ENCODE results near the gene RPS3. TPM values are rescaled to one million over a fixed set of nuclear protein-coding genes. Genes with fewer than 3 reads are reported as not detected.
A peak's percentile ranks its signal among the peaks of the same experiment; 100 is the strongest.

RPS3 gene
- total and polyA plus RNA-seq, 2 of the 13 experiments (the other 11 are each of a cell fraction or from before 2014, with no cell fraction given), result 2,143 to 3,616 TPM

DNA sequence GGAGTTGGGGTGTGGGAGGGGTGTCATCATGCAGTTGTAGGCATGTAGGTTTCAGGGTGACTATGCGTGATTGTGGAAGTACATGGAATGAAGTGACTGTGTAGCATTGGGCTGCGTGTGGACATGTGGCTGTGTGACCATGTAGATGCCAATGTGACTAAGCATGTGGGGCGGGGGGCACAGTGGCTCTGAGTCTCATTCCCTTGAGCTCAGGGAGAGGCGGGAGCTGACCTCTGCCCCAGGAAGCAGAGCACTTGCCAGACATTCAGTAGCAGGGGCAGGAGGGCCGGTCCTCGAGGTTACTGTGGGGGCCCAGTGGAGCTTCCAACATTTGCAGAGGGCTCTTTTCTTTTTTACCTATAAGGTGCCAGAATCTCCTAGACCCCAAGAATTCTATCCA, 34.1 kb downstream of the RPS3 start (continued):
- TF ChIP-seq, protein P1, sequence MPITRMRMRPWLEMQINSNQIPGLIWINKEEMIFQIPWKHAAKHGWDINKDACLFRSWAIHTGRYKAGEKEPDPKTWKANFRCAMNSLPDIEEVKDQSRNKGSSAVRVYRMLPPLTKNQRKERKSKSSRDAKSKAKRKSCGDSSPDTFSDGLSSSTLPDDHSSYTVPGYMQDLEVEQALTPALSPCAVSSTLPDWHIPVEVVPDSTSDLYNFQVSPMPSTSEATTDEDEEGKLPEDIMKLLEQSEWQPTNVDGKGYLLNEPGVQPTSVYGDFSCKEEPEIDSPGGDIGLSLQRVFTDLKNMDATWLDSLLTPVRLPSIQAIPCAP (CRISPR knock-in tag; IDR thresholded peaks at IDR 0.05; ENCODE audit: low read depth), result no peak
- TF ChIP-seq, protein P2, sequence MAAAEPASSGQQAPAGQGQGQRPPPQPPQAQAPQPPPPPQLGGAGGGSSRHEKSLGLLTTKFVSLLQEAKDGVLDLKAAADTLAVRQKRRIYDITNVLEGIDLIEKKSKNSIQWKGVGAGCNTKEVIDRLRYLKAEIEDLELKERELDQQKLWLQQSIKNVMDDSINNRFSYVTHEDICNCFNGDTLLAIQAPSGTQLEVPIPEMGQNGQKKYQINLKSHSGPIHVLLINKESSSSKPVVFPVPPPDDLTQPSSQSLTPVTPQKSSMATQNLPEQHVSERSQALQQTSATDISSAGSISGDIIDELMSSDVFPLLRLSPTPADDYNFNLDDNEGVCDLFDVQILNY (CRISPR knock-in tag; conservative IDR thresholded peaks at IDR 0.05), result no peak
- TF ChIP-seq ZFX (CRISPR knock-in tag; IDR thresholded peaks at IDR 0.05; ENCODE audit: low read depth) (0 out of 2 replicates have a peak, but pooled peaks have one; percentile 8), SMAD3 (CRISPR knock-in tag; IDR thresholded peaks at IDR 0.05) (no peak), ZNF430 (CRISPR knock-in tag; IDR thresholded peaks at IDR 0.05) (no peak)
- TF ChIP-seq, protein P3, sequence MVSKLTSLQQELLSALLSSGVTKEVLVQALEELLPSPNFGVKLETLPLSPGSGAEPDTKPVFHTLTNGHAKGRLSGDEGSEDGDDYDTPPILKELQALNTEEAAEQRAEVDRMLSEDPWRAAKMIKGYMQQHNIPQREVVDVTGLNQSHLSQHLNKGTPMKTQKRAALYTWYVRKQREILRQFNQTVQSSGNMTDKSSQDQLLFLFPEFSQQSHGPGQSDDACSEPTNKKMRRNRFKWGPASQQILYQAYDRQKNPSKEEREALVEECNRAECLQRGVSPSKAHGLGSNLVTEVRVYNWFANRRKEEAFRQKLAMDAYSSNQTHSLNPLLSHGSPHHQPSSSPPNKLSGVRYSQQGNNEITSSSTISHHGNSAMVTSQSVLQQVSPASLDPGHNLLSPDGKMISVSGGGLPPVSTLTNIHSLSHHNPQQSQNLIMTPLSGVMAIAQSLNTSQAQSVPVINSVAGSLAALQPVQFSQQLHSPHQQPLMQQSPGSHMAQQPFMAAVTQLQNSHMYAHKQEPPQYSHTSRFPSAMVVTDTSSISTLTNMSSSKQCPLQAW (CRISPR knock-in tag; IDR thresholded peaks at IDR 0.05), result no peak

DNA sequence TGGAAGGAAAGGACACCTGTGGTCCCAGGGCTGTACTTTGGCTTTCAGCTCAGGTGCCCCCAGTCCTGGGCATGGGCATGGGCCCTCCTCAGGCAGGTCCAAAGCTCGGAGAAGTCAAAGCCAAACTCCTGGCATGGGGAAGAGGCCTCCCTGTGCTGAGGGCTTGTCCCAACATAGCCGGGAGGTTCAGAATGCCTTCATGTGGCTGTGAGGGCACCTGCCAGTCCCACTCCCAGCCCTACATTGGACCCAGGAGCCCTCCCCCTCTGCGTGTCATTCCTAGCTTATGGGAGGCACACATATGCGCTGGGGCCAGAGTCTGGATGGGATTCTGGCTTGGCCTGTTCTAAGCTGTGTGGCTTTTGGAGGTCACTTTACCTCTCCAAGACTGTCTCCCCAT, 34.7 kb downstream of the RPS3 start:
- Histone ChIP-seq H3K9ac (ENCODE audit: insufficient read depth, low read depth, low read length) (no peak overlapping the region), H3K4me2 (ENCODE audit: low read depth, low read length) (no peak overlapping the region), H3K9me3 (ENCODE audit: low read length) (no peaks in the 10 kb centered on the region), H3K36me3 (replicated peaks in 1 of 2; ENCODE audit: control insufficient read depth in 1 of 2, insufficient read depth in 2 of 2, low read length in 2 of 2) (peaks cover 5 to 28% of the 10 kb centered on the region in 2 experiments; a peak in 2 of 5 replicates), H2AFZ (ENCODE audit: low read length) (no peak overlapping the region), H4K20me1 (ENCODE audit: insufficient read depth, low read length) (no peaks in the 10 kb centered on the region), H3K4me1 (ENCODE audit: insufficient read depth, low read length) (peaks cover 35% of the 10 kb centered on the region), H3K4me3 (replicated peaks in 1 of 3; ENCODE audit: insufficient read depth in 1 of 3, low read depth in 2 of 3, low read length in 3 of 3) (no peak overlapping the region), H3K27ac (ENCODE audit: extremely low read length, insufficient read depth, low read length) (no peak overlapping the region), H3K79me2 (ENCODE audit: insufficient read depth, low read length) (no peaks in the 10 kb centered on the region), H3K27me3 (ENCODE audit: control insufficient read depth in 1 of 2, insufficient read depth in 2 of 2, low read length in 2 of 2) (peaks cover 3 to 22% of the 10 kb centered on the region in 2 experiments; a peak in 4 of 5 replicates)
- DNase-seq (ENCODE audit: low spot score), result no peak
- POLR2A ChIA-PET, result interaction anchor here (1.1 to 2.3 kb wide), 3 partner anchors 21 to 91 kb away, joined by 3 to 6 read pairs (median 3); no protein-coding TSS in a partner anchor
- in situ Hi-C loops (cut with HindIII; ENCODE audit: extremely low pct_ligation_motif_present, low pct_unique_long_range_greater_than_20kb) (no loop called here), intact Hi-C loops (cut with micrococcal nuclease; ENCODE audit: unreplicated experiment) (no loop called here)
- CTCF ChIA-PET (ENCODE audit: low intra/inter-chr PET ratio, low total read pairs), result no interaction called here
- no TSS peak for BruUV-seq (replicated peaks)
- no peak for ATAC-seq
- 0 out of 2 replicates have a peak, but pooled peaks have one; percentile 9 for TF ChIP-seq ZC3H13 (CRISPR knock-in tag; IDR thresholded peaks at IDR 0.05)
- TF ChIP-seq HNRNPL (IDR thresholded peaks at IDR 0.05; ENCODE audit: low read depth, low read length), result 0 out of 2 replicates have a peak, but pooled peaks have one; percentile 17
- no peak for TF ChIP-seq CCAR2 (optimal IDR thresholded peaks at IDR 0.05; ENCODE audit: low read depth, low read length)
- TF ChIP-seq, protein P4, sequence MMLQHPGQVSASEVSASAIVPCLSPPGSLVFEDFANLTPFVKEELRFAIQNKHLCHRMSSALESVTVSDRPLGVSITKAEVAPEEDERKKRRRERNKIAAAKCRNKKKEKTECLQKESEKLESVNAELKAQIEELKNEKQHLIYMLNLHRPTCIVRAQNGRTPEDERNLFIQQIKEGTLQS (CRISPR knock-in tag; IDR thresholded peaks at IDR 0.05), result no peak
- no peak for TF ChIP-seq KMT2B (CRISPR knock-in tag; IDR thresholded peaks at IDR 0.05)
- TF ChIP-seq, protein P5, sequence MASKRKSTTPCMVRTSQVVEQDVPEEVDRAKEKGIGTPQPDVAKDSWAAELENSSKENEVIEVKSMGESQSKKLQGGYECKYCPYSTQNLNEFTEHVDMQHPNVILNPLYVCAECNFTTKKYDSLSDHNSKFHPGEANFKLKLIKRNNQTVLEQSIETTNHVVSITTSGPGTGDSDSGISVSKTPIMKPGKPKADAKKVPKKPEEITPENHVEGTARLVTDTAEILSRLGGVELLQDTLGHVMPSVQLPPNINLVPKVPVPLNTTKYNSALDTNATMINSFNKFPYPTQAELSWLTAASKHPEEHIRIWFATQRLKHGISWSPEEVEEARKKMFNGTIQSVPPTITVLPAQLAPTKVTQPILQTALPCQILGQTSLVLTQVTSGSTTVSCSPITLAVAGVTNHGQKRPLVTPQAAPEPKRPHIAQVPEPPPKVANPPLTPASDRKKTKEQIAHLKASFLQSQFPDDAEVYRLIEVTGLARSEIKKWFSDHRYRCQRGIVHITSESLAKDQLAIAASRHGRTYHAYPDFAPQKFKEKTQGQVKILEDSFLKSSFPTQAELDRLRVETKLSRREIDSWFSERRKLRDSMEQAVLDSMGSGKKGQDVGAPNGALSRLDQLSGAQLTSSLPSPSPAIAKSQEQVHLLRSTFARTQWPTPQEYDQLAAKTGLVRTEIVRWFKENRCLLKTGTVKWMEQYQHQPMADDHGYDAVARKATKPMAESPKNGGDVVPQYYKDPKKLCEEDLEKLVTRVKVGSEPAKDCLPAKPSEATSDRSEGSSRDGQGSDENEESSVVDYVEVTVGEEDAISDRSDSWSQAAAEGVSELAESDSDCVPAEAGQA (IDR thresholded peaks at IDR 0.05; ENCODE audit: low read depth), result no peak
- TF ChIP-seq, protein P5 (CRISPR knock-in tag; IDR thresholded peaks at IDR 0.05; ENCODE audit: borderline replicate concordance), result no peak
- no CpG with 5 or more reads among the region's 4 CpGs for WGBS (ENCODE audit: low lambda C conversion rate)
- no peak for FAIRE-seq

All from HepG2 (cell line).